IPS-15b (cell line): ENCODE results near the gene PIGN.

ENCODE experiments used
- H3K27me3 ChIP-seq: one replicate; pipeline ENCODE4 v1.6.1; 2013; ENCODE audit warnings: low read length; ENCODE audit not compliant: control insufficient read depth, insufficient read depth
- H3K36me3 ChIP-seq: one replicate; pipeline ENCODE4 v1.6.1; 2013; ENCODE audit warnings: low read length; ENCODE audit not compliant: control insufficient read depth, insufficient read depth
- H3K4me1 ChIP-seq: one replicate; pipeline ENCODE4 v1.6.1; 2013; ENCODE audit warnings: mild to moderate bottlenecking, low read length; ENCODE audit not compliant: control insufficient read depth, insufficient read depth
- H3K4me3 ChIP-seq: one replicate; pipeline ENCODE4 v1.5.1; 2013; ENCODE audit warnings: low read depth, low read length
- H3K9ac ChIP-seq: one replicate; pipeline ENCODE4 v1.6.1; 2013; ENCODE audit warnings: low read depth, mild to moderate bottlenecking, low read length
- H3K9me3 ChIP-seq: one replicate; pipeline ENCODE4 v1.6.1; 2013; ENCODE audit warnings: mild to moderate bottlenecking, low read length; ENCODE audit not compliant: control insufficient read depth, insufficient read depth

The PIGN gene

GRCh38 chr18:61992923-61993322, 193.9 kb downstream of the PIGN start:
- Histone ChIP-seq H3K4me1 (no peaks in the 10 kb centered on the region), H3K4me3 (no peak overlapping the region), H3K27me3 (no peaks in the 10 kb centered on the region), H3K36me3 (no peaks in the 10 kb centered on the region), H3K9ac (no peak overlapping the region), H3K9me3 (no peaks in the 10 kb centered on the region)

DNA sequence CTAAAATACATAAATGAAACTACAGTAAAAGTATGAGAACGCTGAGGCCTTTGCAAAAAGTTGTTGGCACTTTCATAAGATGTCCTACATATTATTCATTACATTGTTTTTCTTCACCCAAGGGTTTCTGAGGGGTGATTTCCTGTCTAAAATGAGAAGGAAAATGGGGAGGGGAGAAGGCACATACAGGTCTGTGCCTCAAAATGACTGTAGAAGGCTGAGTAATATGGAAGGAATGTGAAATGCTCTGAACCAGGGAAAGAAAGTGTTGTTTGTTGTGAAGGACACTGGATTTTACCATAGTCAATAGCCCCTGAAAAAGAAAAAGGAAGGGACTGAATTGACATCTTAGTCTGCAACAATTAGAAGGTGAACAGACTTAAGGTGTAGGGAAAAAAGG, 194.6 kb downstream of the PIGN start:
- H3K4me1 ChIP-seq: no peaks in the 10 kb centered on the region
- no peak overlapping the region for H3K4me3 ChIP-seq
- H3K9ac ChIP-seq: no peak overlapping the region

GRCh38 chr18:61991836-61992235, 195.0 kb downstream of the PIGN start:
- Histone ChIP-seq H3K9ac (no peak overlapping the region), H3K36me3 (no peaks in the 10 kb centered on the region), H3K27me3 (no peaks in the 10 kb centered on the region), H3K9me3 (no peaks in the 10 kb centered on the region), H3K4me3 (no peak overlapping the region), H3K4me1 (no peaks in the 10 kb centered on the region)

More for the DNA sequence above, 194.6 kb downstream of the PIGN start:
- Histone ChIP-seq H3K36me3 (no peaks in the 10 kb centered on the region), H3K27me3 (no peaks in the 10 kb centered on the region), H3K9me3 (no peaks in the 10 kb centered on the region)

DNA sequence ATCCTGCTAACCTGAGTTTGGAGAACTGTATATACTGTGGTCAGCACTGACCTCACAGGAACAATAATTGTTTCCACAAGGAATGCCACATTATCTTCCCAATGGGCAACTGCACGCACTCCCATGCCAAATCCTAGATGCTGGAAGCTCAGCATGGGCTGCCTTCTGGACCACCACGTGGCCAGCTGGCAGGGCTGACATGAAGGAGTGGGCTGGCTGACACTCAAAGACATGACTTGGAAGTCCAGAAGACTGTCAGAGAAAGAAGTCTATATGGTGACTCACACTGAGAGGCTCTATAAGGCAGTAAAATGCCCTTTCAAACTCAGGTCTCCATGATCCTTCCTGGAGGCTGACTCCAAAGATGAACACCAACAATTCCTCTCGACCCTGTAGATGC, 195.7 kb downstream of the PIGN start:
- Histone ChIP-seq H3K9ac (no peak overlapping the region), H3K9me3 (no peaks in the 10 kb centered on the region), H3K36me3 (no peaks in the 10 kb centered on the region), H3K4me3 (no peak overlapping the region), H3K4me1 (no peaks in the 10 kb centered on the region), H3K27me3 (no peaks in the 10 kb centered on the region)
